ENCODE results near the gene KBTBD2.

GRCh38 chr7:32891800-32892520, 400 bp upstream of the KBTBD2 start:
- TF ChIP-seq POLR2A (IDR thresholded peaks at IDR 0.05; ENCODE audit: extremely low read depth, insufficient read length) (peak; percentile 90), CTCF (IDR thresholded peaks at IDR 0.05; ENCODE audit: low read depth, low read length) (no peak), MYC (IDR thresholded peaks at IDR 0.05; ENCODE audit: low read depth, low read length) (peak; percentile 54; the same call in 1 of the 2 replicates)
- TF ChIP-seq, protein P1, sequence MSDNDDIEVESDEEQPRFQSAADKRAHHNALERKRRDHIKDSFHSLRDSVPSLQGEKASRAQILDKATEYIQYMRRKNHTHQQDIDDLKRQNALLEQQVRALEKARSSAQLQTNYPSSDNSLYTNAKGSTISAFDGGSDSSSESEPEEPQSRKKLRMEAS (IDR thresholded peaks at IDR 0.05; ENCODE audit: low read depth, low read length) = peak; percentile 25; the same call in 1 of the 2 replicates
